Myocyte (in vitro differentiated cells): ENCODE data around the gene BRSK2. TPM values are rescaled to one million over a fixed set of nuclear protein-coding genes. Genes with fewer than 3 reads are reported as not detected.

Experiments used
- DNase-seq: peaks from one replicate; pipeline ENCODE4 v3.0.0-alpha.2; 2012; ENCODE audit warnings: low read depth
- total RNA-seq: library from RNA; depleted of rRNA; stranded (reverse); fragments of >200 nt; gene quantifications from 2 replicates; pipeline ENCODE4 v1.2.3, GENCODE V29; 2014

BRSK2 gene
- total RNA-seq, 1 donor from 2014 or later: 0.70 TPM

DNA sequence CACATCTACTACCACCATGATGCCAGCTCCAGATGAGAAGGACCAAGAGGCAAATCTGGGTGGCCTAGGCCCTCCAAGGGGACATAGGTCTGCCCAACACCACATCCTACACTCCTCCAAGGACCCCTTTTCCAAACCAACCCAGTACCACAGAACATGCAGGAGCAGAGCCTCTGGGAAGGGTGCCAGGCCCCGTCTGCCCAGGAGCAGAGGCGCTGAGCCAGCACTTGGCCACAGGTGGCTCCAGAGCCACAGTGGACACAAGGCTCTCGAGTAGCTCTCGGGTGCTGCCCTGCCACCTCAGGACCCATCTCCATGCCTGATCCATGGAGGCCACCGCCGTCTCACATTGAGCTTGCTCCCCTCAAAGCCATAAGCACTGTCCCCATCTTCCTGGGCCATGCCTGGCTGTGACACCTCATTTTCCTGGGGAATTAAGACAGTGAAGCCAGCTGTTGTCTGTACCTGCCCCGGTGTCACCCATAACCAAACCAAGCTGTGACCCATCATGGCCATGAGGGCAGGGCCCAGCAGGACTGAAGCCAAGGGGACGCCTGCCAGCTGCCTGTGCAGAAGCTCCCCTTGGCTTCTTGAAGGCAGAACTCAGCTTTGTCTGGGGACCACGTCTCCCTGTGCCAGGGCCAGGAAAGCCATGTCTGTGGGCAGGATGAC is 89.4 kb downstream of the BRSK2 start:
- no peak for DNase-seq

DNA sequence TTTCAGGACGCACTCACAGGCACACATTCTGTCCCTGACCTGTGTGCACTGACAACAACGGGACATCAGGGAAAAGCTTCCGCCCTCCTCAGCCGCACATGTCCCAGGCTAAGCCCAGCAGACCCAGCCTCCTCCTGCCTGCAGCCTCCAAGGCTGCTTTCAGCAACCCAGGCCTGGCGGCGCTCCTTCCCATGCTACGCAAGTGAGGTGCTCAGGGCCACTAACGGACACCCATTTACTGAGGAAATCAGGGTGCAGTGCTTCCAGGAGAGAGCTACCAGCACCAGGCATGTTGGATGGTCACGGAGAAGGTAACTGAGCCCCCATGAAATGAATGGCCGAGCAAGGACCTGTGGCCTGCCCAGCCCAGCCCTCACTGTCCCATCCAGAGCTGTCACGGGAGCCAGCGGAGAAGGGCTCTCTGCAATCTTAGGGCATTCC is 90.0 kb downstream of the BRSK2 start:
- DNase-seq: no peak

DNA sequence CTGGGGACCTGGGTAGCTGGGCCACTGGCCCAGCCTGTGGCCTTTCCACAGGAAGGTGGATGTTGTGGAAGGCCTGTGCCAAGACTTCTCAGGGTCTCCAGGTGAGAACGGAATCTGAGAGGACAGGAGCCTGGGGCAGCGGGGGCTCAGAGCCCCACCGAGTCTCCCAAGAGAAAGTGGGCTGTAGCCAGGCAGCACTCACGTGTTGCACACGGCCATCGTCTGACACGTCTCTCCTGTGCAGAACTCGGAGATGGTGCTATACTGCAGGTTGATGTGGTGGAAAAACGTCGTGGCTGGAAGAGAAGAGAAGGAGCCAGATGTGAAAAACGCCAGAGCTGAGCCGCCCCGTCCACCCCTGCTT is 90.4 kb downstream of the BRSK2 start:
- no peak for DNase-seq

DNA sequence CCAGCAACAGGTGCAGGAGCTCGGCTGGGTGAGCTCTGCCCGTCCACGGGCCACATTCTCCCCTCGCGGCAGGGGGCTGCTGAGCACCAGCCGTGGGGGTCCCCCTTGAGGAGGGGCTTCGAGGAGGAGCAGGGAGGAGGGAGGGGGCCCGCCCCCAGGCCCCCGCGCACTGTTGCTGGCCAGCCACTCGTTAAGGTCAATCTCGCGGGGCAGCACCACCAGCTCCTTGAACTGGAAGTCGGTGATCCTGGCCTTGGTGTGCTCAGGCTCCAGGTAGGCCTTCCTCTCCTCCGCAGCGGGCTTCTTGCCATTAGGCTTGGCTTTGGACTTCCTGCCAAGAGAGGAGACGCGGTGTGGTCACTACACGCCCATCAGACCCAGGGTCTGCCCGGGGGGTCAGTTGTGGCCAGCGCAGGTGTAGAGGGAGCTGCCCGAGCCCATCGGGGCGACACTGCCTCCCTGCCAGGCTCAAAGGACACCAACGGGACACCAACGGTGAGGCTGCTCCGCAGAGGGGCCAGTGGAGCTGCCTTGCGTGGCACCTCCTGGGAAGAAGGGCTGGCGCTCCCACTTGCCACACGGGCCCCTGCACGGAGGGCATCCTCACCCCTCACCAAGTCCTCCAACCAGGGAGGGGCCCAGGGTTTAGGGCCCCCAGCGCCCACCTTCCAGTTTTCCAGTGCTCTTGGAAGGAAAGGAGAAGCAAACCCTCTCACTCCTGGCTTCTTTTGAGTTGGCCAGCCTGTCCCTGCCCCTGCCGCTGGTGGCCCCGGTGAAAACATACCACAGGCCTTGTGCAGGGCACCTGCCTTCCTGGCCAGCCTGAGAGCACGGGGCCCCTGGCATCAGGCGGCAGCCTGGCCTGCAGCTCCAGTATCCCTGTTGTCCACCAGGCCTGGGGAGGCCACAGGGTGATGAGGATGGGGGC is 91.1 kb downstream of the BRSK2 start:
- no peak for DNase-seq

DNA sequence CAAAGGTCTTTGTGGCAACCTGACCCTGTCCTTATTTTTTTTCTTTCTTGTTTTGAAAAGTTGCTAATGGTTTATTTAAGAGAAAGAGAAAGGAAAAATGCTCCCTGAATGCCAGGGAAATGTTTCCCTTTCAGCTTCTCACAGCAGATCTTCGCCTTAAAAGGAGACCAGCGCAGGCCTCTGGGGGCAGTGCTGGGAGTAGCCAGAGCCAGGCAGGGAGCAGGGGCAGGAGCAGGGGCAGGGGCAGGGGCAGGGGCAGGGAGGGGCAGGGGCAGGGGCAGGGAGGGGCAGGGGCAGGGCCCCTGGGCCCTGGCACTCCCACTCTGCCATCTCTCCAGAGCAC is 91.7 kb downstream of the BRSK2 start:
- DNase-seq: no peak

DNA sequence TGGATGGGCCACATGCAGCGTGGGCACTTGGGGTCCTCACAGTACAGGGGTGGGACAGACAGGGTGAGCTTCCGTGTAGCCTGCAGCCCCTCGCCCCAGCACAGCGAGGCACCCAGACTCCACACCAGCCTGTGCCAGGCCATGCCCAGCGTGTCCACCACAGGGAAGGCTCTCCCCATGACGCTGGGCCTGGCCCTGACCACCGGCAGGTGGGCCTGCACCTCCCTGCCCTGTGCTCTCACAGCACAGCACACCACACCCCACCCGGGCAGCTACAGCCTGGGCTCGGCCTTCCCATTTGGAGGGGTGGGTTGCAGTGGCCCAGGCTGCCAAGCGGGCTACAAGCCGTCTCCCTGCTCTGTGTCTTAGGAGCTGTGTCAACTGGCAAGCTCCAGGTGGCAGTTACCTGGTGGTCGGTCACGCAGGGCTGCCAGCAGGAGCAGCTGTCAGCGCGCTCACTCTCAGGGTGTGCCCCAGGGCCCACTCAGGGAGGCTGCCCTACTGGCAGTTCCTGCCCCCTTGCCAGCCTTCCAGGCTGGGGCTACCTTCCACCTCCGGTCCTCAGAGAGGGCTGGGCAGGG is 92.2 kb downstream of the BRSK2 start:
- DNase-seq: no peak

DNA sequence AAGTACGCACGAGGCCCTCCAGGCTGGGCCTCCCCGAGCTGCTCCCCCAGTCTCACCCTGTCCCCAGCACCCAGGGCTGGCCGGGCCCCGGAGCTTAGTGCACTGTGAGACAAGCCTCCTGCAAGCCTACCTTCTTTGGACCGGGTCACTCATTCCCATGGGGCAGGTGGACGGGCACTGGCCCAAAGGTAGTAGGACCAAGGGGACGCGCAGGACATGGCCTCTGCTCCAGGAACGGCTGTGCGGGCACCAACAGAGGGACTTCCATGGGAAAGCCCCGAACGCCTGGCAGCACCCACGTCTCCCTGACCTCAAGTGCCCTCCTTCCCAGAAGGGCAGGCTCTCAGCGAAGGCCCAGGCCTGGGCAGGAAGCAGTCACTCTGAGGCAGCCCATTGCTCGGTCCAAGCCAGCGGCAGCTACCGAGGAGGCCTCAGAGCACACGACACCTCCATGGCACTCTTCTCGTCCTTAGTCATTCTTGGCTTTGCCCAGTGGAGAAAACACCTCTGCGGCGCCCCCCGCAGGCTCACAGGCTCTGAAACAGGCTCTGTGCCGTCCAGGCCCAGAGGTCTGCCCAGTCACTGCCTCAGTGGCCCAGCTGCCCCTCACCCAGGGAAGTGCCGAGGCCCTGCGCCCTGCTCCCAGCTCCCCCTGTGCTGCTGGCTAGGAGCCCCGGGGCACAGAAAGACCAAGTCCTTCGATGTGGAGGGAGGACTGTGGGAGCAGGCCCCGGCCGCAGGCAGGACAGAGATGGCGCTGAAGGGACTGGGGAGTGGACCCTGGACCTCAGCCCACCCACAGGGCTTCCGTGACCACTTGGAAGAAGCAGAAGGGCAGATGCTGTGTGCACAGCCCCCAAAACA is 93.1 kb downstream of the BRSK2 start:
- no peak for DNase-seq

DNA sequence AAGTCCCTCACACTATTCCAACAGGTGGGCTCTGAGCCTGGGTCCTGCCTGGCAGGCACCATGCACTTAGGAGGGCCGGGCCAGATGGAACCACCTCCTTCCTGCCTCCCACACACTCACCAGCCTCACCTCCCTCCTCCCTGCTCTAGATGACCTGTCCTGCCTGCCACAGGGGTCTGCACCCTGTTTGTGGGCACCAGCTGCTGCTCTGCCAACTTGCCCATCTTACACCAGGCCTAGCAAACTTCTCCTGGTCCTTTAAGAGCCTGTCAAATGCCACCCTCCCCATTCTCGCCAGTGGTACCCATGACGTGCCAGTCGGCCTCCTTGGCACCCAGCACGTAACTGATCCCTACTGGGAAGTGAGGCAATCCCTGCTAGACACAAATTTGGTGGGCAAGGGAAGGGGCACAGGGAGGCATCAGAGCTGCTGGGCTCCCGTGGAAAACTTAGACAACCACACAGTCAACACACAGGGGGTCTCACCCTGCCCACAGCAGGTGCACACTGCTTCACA is 93.8 kb downstream of the BRSK2 start:
- no peak for DNase-seq

DNA sequence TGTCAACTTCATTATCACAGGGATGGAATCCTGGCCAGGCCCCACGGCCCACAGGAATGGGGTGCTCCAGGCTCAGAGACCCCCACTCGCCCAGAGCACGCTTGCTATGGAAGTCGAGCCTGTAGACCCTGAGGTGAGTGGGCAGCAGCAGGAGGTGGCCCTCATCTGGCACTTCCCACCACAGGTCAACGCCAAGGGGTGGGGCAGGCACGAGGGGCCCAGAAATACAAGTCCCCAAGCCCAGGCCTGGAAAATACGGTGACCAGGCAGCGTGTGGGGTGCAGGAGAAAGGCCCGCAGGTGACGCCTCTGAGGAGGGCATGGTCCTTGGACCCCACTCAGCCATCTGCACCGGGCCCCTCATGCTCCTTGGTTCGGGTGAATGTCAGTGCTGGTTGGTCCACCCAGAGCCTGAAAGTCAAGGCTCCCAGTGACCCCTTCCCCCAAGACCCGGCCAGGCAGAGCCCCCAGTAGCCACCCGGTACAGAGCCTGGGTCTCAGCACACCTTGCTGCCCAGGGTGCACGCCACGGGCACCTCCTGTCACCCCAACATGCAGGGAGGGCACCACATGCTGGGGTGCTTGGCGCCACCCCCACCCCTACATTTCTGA is 94.4 kb downstream of the BRSK2 start:
- DNase-seq: no peak

DNA sequence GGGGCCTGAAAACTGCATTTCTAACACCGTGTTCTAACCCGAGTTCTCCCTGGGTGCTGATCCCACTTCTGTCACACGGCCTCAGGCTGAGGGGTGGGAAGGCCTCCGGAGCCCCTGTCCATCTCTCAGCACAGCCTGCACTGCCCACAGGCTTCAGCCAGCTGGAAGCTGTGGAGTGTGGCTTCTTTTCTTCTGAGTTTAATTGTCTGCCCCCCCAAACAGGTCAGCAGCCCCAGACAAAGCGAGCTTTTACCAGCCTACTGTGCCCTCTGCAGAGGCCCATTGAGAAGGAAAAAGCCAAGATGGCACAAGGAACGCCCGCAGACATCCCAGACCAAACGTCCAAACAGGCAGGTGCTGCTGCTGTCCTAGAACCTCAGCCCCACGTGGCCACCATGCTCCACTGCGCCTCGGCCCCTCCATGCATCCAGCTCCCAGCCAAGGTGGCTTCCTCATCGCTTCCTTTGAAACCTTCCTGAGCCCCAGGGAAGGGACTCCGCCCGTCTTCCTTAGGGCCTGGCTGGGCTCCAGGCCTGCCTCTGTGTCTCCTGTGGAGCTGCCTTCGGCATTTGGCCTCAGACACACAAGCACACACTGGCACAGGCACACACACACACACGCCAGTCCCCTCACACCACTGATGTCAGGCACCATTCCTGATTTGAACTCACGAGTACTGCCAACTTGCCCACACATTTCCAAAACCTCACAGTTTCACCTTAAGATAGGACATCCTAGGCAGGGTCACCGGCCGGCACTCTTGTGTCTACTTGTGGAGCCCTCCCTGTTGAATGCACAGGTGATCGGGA is 95.2 kb downstream of the BRSK2 start:
- DNase-seq: no peak

DNA sequence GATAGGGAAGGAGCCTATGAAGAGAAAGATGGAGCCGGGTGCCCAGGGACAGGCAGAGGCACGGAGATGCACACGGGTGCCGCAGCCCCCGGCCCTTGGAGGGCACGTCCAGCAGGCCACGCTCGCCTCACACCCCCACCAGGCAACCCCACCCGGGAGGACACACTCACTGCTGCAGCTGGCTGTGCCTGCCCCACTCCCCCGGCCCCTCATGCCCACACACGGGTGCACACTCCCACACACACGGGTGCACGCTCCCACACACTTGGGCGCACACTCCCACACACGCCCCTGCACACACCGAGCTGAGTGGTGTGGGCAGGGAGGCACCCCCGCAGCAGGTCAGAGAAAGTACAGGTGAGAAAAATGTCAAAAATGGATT is 95.8 kb downstream of the BRSK2 start:
- no peak for DNase-seq

DNA sequence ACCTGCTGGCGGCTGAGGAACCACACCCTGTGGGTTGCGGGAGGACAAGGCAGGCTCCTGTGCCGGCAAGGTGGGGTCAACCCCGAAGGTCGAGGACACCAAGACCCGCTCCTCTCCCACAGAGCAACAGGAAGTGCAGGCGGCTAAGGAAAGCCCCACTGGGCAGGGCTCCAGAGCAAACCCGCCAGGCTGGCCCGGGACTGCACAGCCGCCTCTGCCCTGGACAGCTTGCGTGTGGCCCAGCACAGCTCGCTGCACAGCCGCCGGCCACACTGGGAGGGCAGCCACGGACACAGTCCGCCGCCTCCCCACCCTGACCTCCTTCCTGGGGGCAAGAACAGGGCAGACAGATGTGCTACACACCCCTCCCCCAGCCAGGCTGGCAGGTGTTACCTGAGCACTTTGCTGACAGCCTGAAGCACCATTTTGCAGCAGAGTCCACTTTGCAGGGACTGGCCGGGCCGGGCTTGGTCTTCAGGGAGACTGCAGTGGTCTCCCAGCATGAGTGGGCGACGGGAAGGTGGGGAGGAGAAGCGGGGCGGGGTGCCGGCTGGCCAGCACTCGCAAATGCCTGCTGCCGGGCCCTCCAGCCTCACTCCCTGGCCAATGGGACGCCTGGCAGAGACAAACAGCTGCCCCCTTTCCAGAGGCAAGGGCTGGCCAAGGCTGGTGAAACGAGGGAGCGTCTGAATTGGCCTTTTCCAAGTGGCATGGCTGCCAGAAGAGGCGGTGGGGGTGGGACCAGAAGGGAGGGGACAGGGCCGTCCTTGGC is 96.5 kb downstream of the BRSK2 start, which contains the start of gene MOB2:
Gene MOB2, minus strand, starts transcription at position 726 of the 772 bp plus-strand sequence. Its CDS starts 223 bp downstream, at position 503.
- no peak for DNase-seq

DNA sequence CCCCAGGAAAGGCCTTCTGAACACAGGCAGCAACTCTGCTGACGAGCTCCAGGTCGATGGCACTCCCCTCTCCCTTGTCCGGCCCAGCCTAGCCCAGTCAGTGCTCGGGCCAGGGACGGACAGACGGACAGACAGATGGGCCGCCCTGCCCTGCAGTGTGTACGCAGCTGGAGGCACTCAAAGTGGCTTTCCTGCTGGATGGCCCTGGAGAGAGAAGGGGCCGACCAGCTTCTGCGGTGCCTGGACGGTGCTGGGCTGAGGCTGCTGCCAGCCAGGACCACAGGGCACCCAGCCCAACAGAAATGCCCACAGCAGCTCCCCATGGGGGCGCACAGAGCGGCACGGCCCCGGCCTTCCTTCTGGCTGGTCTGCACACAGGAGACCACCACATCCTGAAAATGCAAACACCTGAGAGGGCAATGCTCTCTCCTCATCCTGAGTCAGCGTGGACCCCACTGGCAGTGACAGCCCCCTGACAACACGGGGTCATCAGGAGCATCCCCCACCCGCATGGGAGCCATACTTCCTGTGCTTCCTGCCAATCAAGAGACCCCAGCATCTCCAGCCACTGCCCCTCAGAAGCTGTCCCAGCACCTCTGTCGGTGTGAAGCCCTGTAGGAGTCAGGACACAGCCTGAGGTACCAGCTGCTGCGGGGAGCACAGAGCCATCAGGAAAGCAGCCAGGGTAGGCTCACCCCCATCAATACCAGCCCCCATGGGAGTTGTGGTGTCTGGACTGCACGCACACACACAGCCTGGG is 97.5 kb downstream of the BRSK2 start:
- peak; percentile 11 for DNase-seq

DNA sequence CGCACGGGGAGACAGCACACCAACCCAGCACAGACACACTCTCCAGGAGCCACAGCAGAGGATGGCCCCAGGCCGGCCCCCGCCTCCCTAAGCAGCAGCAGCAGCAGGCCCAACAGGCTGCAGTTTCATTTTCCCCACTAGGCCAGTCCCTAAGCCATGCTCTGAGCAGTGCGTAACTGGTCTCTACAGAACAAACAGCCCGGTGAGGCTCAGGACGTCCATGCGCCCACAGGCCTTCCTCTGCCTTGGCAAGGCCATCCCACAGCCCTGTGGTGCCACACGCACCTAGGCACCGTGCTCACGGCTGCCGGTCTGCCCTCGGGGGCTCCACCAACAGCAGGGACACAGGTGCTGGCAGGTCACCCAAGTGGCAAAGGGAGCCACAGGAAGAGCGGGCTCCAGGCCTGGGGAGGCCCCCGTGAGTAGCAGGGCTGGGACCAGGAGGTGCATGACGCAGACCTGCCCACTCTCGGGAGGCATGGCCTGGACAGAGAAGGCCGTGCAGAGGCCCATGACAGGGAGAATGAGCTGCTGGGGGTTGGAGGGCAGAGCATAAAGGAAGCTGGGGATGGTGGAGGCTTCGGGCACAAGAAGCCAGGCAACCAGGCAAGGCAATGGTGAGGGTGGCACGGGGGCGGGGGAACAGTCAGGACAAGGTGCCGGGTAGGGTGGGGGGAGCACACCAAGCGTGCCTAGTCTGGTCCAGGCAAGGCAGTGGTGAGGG is 98.3 kb downstream of the BRSK2 start:
- DNase-seq: no peak

DNA sequence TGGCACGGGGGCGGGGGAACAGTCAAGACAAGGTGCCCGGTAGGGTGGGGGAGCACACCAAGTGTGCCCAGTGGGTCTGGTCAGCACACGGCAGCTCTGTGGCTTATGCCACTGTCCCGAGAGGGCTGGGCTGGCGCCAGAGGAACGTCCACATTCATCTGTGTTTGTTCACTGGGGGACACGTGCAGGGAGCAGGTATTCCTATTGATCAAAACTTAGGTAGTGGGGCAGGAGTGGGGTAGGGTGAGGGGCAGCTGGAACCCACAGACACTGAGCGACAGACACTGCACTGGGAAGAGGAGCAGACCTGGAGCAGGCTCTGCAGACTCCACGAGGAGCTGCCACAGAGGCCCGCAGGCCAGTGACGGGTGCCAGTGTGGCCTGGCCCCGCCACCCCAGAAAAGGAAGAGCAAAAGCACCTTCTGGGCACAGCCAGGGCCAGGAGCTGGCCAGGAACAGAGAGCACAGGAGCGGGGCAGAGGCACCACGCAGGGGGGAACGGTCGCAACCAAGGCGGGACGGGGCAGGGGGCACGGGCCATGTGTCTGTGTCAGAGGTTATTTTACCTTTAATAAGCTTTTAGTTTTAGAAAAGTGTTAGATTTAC is 98.9 kb downstream of the BRSK2 start:
- DNase-seq: no peak

DNA sequence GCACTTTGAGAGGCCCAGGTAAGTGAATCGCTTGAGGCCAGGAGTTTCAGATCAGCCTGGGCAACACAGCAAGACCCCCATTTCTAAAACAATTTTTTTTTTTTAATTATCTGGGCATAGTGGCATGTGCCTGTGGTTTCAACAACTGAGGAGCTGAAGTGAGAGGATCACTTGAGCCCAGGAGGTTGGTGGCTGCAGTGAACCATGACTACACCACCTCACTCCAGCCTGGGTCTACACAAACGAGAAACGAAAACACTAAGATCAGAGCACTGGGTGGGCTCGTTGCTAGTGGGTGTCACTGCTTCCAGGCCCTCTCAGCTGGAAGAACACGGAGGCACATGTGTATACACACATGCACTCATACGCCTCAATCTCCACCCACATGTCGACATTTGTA is 100.9 kb downstream of the BRSK2 start:
- no peak for DNase-seq

DNA sequence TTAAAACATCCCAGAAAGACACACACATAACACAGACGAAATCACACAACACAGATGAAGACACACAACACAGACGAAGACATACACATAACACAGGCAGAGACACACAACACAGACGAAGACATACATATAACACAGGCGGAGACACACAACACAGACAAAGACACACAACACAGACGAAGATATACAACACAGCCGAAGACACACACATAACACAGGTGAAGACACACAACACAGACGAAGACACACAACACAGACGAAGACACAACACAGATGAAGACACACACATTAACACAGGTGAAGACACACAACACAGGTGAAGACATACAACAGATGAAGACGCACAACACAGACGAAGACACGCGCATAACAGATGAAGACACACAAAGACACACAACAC is 101.6 kb downstream of the BRSK2 start:
- DNase-seq: no peak
